GM10248 (cell line): ENCODE data around the gene FGF10.

ENCODE experiments used
- CTCF ChIA-PET: fragments of 300-600 bp; sonication (Branson Sonifier 250); formaldehyde crosslinking; extraction: SDS; loops from one replicate; lab custom pipeline; 2021; ENCODE audit warnings: antibody characterized with exemption; lab: Yijun Ruan, JAX
- POLR2A ChIA-PET: fragments of 350-650 bp; sonication (Branson Sonifier 250); formaldehyde crosslinking; extraction: SDS; loops from one replicate; lab custom pipeline; 2020; ENCODE audit warnings: antibody characterized with exemption; lab: Yijun Ruan, JAX
- DNase-seq: peaks from one replicate; pipeline ENCODE4 v3.0.0; 2012; ENCODE audit errors: extremely low spot score
- CTCF ChIP-seq: IDR thresholded peaks from 2 replicates; pipeline ENCODE4 v1.5.1; 2012; ENCODE audit warnings: mild to moderate bottlenecking, low read depth; ENCODE audit errors: extremely low read depth, missing control alignments, control extremely low read depth

FGF10 gene

GRCh38 chr5:44265713-44266112 is 123.5 kb downstream of the FGF10 start:
- CTCF ChIA-PET, result no interaction called here
- POLR2A ChIA-PET, result no interaction called here
- no peak for DNase-seq
- TF ChIP-seq CTCF, result no peak

- CTCF ChIA-PET, result interaction anchor here (2.2 kb wide), 1 partner anchor 12 kb away, joined by 5 read pairs; no protein-coding TSS in a partner anchor
- no peak for TF ChIP-seq CTCF
- no peak for DNase-seq
- POLR2A ChIA-PET, result no interaction called here
Observed at GRCh38 chr5:44260793-44261192, 128.4 kb downstream of the FGF10 start.

- CTCF ChIA-PET, result interaction anchor here (1.7 kb wide), 1 partner anchor 24 kb away, joined by 5 read pairs; no protein-coding TSS in a partner anchor
- no peak for DNase-seq
- TF ChIP-seq CTCF, result no peak
- POLR2A ChIA-PET, result no interaction called here
Observed at GRCh38 chr5:44257653-44258365, 131.4 kb downstream of the FGF10 start.

GRCh38 chr5:44257221-44257620 is 132.0 kb downstream of the FGF10 start:
- ChIA-PET CTCF (no interaction called here), POLR2A (no interaction called here)
- no peak for DNase-seq
- TF ChIP-seq CTCF, result no peak
